K562 (cell line): ENCODE results near the gene ZMIZ1. TPM values are rescaled to one million over a fixed set of nuclear protein-coding genes. Genes with fewer than 3 reads are reported as not detected.

Experiments used
- polyA plus RNA-seq, 8 experiments: library from polyadenylated mRNA; depleted of rRNA in 4 of 8; stranded (reverse) in 5 of 8; unstranded in 3 of 8; fragments of >200 nt; fragmentation: Nextera tagmentation in 2 of 8; fragmentation: Illumina TruSeq in 1 of 8; extraction: Ambion mirVana in 2 of 8; extraction: Trizol in 1 of 8; gene quantifications; 2 replicates each; pipeline versions ENCODE4 v1.2.1 to v1.2.3, GENCODE V29; 2011 to 2014; ENCODE audit warnings: inconsistent platforms in 1 of 8, missing spikeins in 1 of 8
- total RNA-seq, 7 experiments: library from RNA; depleted of rRNA in 6 of 7; stranded (reverse); fragments of >200 nt in 6 of 7; fragmentation: Illumina TruSeq in 2 of 7; extraction: Trizol in 2 of 7; gene quantifications; 2 replicates each; pipeline versions ENCODE4 v1.2.1 to v1.2.3, GENCODE V29; 2011 to 2021; ENCODE audit warnings: low replicate concordance in 1 of 7
- TF ChIP-seq, protein P1 (sequence below): fragments of 450-650 bp; IDR thresholded peaks from 2 replicates; pipeline ENCODE4 v1.6.1; 2016; ENCODE audit warnings: mild to moderate bottlenecking, moderate library complexity

The ZMIZ1 gene
- total and polyA plus RNA-seq, 9 of the 15 experiments (the other 6 are each of a cell fraction or from before 2014, with no cell fraction given), result 1.0 to 37.3 (median 4.3) TPM

DNA sequence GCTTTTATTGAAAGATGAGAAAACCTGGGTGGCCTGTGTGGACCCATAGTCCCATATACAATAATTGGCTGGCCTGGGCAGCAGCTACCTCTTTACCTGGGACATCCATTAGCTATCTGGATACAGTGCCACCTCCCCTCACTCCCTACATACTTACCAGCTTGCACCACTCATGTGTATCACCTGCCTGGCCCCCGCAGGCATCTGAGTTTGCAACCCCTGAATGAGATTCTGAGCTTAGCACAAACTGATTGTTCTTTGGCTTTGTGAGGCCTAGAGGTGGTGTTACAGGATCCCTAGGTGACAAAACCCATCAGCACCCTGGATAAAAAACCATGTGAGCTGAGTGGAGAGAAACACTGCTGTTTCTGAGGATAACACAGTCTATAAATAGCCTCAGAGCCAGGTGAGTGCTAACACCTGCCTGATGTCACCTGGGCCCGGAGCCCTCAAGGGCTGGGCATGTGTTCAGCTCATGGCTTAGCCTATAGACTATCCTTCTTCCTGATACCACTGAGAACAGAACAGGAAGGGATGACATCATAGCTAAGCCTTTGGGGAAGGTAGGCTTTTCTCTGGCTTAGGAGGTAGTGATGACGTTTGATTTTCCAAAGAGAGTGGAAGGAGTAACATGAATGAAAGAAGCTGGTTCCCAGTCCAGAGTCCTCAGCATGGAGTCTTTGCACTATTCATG is 275.9 kb downstream of the ZMIZ1 start (continued):
- TF ChIP-seq, protein P1, sequence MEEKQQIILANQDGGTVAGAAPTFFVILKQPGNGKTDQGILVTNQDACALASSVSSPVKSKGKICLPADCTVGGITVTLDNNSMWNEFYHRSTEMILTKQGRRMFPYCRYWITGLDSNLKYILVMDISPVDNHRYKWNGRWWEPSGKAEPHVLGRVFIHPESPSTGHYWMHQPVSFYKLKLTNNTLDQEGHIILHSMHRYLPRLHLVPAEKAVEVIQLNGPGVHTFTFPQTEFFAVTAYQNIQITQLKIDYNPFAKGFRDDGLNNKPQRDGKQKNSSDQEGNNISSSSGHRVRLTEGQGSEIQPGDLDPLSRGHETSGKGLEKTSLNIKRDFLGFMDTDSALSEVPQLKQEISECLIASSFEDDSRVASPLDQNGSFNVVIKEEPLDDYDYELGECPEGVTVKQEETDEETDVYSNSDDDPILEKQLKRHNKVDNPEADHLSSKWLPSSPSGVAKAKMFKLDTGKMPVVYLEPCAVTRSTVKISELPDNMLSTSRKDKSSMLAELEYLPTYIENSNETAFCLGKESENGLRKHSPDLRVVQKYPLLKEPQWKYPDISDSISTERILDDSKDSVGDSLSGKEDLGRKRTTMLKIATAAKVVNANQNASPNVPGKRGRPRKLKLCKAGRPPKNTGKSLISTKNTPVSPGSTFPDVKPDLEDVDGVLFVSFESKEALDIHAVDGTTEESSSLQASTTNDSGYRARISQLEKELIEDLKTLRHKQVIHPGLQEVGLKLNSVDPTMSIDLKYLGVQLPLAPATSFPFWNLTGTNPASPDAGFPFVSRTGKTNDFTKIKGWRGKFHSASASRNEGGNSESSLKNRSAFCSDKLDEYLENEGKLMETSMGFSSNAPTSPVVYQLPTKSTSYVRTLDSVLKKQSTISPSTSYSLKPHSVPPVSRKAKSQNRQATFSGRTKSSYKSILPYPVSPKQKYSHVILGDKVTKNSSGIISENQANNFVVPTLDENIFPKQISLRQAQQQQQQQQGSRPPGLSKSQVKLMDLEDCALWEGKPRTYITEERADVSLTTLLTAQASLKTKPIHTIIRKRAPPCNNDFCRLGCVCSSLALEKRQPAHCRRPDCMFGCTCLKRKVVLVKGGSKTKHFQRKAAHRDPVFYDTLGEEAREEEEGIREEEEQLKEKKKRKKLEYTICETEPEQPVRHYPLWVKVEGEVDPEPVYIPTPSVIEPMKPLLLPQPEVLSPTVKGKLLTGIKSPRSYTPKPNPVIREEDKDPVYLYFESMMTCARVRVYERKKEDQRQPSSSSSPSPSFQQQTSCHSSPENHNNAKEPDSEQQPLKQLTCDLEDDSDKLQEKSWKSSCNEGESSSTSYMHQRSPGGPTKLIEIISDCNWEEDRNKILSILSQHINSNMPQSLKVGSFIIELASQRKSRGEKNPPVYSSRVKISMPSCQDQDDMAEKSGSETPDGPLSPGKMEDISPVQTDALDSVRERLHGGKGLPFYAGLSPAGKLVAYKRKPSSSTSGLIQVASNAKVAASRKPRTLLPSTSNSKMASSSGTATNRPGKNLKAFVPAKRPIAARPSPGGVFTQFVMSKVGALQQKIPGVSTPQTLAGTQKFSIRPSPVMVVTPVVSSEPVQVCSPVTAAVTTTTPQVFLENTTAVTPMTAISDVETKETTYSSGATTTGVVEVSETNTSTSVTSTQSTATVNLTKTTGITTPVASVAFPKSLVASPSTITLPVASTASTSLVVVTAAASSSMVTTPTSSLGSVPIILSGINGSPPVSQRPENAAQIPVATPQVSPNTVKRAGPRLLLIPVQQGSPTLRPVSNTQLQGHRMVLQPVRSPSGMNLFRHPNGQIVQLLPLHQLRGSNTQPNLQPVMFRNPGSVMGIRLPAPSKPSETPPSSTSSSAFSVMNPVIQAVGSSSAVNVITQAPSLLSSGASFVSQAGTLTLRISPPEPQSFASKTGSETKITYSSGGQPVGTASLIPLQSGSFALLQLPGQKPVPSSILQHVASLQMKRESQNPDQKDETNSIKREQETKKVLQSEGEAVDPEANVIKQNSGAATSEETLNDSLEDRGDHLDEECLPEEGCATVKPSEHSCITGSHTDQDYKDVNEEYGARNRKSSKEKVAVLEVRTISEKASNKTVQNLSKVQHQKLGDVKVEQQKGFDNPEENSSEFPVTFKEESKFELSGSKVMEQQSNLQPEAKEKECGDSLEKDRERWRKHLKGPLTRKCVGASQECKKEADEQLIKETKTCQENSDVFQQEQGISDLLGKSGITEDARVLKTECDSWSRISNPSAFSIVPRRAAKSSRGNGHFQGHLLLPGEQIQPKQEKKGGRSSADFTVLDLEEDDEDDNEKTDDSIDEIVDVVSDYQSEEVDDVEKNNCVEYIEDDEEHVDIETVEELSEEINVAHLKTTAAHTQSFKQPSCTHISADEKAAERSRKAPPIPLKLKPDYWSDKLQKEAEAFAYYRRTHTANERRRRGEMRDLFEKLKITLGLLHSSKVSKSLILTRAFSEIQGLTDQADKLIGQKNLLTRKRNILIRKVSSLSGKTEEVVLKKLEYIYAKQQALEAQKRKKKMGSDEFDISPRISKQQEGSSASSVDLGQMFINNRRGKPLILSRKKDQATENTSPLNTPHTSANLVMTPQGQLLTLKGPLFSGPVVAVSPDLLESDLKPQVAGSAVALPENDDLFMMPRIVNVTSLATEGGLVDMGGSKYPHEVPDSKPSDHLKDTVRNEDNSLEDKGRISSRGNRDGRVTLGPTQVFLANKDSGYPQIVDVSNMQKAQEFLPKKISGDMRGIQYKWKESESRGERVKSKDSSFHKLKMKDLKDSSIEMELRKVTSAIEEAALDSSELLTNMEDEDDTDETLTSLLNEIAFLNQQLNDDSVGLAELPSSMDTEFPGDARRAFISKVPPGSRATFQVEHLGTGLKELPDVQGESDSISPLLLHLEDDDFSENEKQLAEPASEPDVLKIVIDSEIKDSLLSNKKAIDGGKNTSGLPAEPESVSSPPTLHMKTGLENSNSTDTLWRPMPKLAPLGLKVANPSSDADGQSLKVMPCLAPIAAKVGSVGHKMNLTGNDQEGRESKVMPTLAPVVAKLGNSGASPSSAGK, result peak; percentile 57
- TF ChIP-seq, all 486 proteins: peak for 5
